Kidney (tissue), 14 donors: Measurements from ENCODE around the gene TSHZ2. TPM values are rescaled to one million over a fixed set of nuclear protein-coding genes. Genes with fewer than 3 reads are reported as not detected.

Source experiments
- DNase-seq, 5 donors: peaks; one replicate each; pipeline ENCODE4 v3.0.0-alpha.2; 2013 to 2020
- FAIRE-seq: peaks from 2 replicates; lab custom pipeline; 2012; peaks lifted over from hg19 to GRCh38; lab: Jason Lieb, UNC
- H3K27ac ChIP-seq, 2 donors: one replicate each; pipeline ENCODE4 v1.7.0; 2013; ENCODE audit warnings: low read depth in 2 of 2, low read length in 2 of 2, inconsistent platforms in 1 of 2
- H3K27me3 ChIP-seq: one replicate; pipeline ENCODE4 v1.7.1; 2013; ENCODE audit warnings: low read length, inconsistent platforms; ENCODE audit not compliant: control insufficient read depth, insufficient read depth
- H3K36me3 ChIP-seq, 3 donors: one replicate each; pipeline versions ENCODE4 v1.7.0 to v1.7.1; 2013; ENCODE audit warnings: low read length in 3 of 3, control low read depth in 1 of 3, inconsistent platforms in 1 of 3; ENCODE audit not compliant: insufficient read depth in 3 of 3, control insufficient read depth in 2 of 3
- H3K4me1 ChIP-seq, 3 donors: one replicate each; pipeline versions ENCODE4 v1.7.0 to v1.7.1; 2013; ENCODE audit warnings: low read length in 3 of 3, inconsistent platforms in 1 of 3, low read depth in 1 of 3; ENCODE audit not compliant: control insufficient read depth in 2 of 3, insufficient read depth in 2 of 3
- H3K4me3 ChIP-seq, 3 donors: one replicate each; pipeline versions ENCODE4 v1.7.0 to v1.8.1; 2013; ENCODE audit warnings: low read length in 3 of 3, control low read depth in 1 of 3, inconsistent platforms in 1 of 3
- H3K9ac ChIP-seq, 3 donors: one replicate each; pipeline versions ENCODE4 v1.7.0 to v1.7.1; 2013; ENCODE audit warnings: low read length in 3 of 3, control low read depth in 1 of 3, inconsistent platforms in 1 of 3
- H3K9me3 ChIP-seq, 3 donors: one replicate each; pipeline versions ENCODE4 v1.7.0 to v1.7.1; 2013; ENCODE audit warnings: low read length in 3 of 3, control low read depth in 1 of 3, inconsistent platforms in 1 of 3; ENCODE audit not compliant: control insufficient read depth in 2 of 3, insufficient read depth in 1 of 3
- intact Hi-C: fragments of 100-400 bp; cut with DNase I; formaldehyde crosslinking; loops from one replicate; pipeline ENCODE4 v1.11.1; 2022
- polyA plus RNA-seq: library from polyadenylated mRNA; stranded (reverse); fragments of 350-450 nt; fragmentation: Illumina TruSeq; extraction: RNeasy Lipid Tissue Mini Kit (QIAGEN cat#74804); gene quantifications from one replicate; pipeline ENCODE4 v1.2.3, GENCODE V29; 2014; ENCODE audit warnings: low read depth, low replicate concordance; ENCODE audit not compliant: insufficient read depth
- total RNA-seq: library from RNA; stranded (reverse); fragmentation: NEBNext Ultra II Directional; extraction: Animal tissue kit (Norgen Biotek cat#: 25700); gene quantifications from one replicate; pipeline ENCODE4 v1.2.1, GENCODE V29; 2021
- TF ChIP-seq, protein P1 (sequence below): IDR thresholded peaks from 3 replicates; pipeline ENCODE4 v1.5.1; 2012; ENCODE audit warnings: mild to moderate bottlenecking, moderate library complexity, borderline replicate concordance; ENCODE audit not compliant: insufficient read depth; ENCODE audit errors: extremely low read depth
- donor health status: control.
- donor health status: control.
- donor health status: control.
- donor health status: control.
- donor health status: control.
- donor health status: DM: yes; HTN: yes; CAD: no.
- donor health status: Normal renal cell carcinoma (clear cell type).

Gene TSHZ2
- total and polyA plus RNA-seq, 2 donors from 2014 or later, result 0.86 to 15.5 TPM

DNA sequence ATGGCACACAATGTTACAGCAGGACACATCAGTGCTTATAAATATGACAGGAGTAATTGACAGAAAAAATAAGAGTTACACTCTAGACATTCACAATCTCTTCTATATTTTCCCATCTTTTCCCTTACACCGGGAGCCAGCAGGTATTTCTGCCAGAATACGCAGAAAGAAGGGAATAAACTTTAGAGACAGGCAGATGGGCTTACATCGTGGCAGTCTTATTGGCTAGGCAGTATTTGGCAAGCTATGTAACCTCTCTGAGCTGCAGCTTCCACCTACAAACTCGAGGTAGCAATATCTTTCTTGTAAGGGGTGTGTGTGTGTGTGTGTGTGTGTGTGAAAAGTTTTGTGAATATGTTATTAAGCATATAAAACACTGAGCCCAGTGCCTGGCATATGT lies 33.0 kb upstream of the TSHZ2 start:
- H3K27me3 ChIP-seq, result no peaks in the 10 kb centered on the region
- FAIRE-seq, result no peak
- no peaks in the 10 kb centered on the region for H3K4me1 ChIP-seq
- TF ChIP-seq, protein P1, sequence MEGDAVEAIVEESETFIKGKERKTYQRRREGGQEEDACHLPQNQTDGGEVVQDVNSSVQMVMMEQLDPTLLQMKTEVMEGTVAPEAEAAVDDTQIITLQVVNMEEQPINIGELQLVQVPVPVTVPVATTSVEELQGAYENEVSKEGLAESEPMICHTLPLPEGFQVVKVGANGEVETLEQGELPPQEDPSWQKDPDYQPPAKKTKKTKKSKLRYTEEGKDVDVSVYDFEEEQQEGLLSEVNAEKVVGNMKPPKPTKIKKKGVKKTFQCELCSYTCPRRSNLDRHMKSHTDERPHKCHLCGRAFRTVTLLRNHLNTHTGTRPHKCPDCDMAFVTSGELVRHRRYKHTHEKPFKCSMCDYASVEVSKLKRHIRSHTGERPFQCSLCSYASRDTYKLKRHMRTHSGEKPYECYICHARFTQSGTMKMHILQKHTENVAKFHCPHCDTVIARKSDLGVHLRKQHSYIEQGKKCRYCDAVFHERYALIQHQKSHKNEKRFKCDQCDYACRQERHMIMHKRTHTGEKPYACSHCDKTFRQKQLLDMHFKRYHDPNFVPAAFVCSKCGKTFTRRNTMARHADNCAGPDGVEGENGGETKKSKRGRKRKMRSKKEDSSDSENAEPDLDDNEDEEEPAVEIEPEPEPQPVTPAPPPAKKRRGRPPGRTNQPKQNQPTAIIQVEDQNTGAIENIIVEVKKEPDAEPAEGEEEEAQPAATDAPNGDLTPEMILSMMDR, result no peak
- no peak overlapping the region for H3K27ac ChIP-seq
- H3K9ac ChIP-seq, result no peak overlapping the region
- H3K9me3 ChIP-seq, result no peaks in the 10 kb centered on the region
- intact Hi-C loops, result no loop called here
- no peak overlapping the region for H3K4me3 ChIP-seq
- H3K36me3 ChIP-seq, result no peaks in the 10 kb centered on the region
- DNase-seq, result no peak

DNA sequence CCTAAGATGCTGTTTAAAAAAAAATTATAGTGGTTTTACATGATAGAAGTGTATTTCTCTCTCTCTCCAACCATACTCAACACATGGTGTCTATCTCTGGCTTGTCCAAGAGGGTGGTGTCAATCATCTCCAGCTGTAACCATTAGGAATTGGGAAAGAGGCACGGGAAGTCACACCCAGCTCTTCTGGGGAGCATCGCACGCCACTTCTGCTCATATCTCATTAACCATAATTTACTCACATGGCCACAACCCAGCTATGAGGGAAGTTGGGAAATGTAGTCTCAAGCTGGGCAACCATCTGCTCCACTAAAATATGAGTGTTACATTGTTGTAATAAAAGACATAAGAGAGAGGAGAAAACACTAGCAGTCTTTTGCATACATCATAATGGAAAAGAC lies 30.4 kb upstream of the TSHZ2 start:
- Histone ChIP-seq H3K27me3 (no peaks in the 10 kb centered on the region), H3K36me3 (no peaks in the 10 kb centered on the region), H3K4me1 (no peaks in the 10 kb centered on the region), H3K27ac (no peak overlapping the region), H3K4me3 (no peak overlapping the region), H3K9ac (no peak overlapping the region), H3K9me3 (no peaks in the 10 kb centered on the region)
- TF ChIP-seq, protein P1, result no peak
- FAIRE-seq, result no peak
- DNase-seq, result no peak
- intact Hi-C loops, result no loop called here

DNA sequence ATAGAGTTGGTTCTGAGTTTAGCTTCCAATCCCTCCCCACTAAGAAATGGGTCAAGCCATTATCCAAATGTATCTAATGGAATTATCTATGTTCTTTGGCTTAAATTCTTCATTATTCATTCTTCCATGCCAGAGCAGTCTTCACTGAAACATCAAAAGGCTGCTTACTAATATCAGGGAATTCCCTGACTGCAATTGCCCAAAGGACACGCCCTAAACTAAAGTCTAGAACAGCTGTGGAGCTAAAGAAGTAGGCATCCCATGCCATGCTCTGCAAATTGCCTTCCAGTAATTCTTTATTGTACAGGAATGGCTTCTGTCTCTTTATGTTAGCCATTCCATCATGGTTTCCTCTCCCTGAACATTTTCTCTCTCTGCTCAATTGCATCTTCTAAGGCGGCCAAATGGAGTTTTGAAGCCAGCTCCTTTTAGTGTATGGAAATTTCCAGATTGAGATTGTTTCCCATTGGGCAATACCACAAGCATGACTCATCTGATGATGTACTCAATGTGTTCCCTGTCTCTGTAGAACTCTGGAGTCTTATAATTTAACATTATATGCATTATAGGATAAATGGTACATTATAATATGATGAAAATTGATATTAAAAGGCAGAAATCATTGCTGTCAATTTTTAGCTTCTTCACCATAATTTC lies 28.8 kb upstream of the TSHZ2 start:
- Histone ChIP-seq H3K36me3 (no peaks in the 10 kb centered on the region), H3K9ac (no peak overlapping the region), H3K4me3 (no peak overlapping the region), H3K27me3 (no peaks in the 10 kb centered on the region), H3K27ac (no peak overlapping the region), H3K9me3 (no peaks in the 10 kb centered on the region), H3K4me1 (no peaks in the 10 kb centered on the region)
- DNase-seq (no peak), FAIRE-seq (no peak)
- intact Hi-C loops, result no loop called here
- TF ChIP-seq, protein P1, result no peak

DNA sequence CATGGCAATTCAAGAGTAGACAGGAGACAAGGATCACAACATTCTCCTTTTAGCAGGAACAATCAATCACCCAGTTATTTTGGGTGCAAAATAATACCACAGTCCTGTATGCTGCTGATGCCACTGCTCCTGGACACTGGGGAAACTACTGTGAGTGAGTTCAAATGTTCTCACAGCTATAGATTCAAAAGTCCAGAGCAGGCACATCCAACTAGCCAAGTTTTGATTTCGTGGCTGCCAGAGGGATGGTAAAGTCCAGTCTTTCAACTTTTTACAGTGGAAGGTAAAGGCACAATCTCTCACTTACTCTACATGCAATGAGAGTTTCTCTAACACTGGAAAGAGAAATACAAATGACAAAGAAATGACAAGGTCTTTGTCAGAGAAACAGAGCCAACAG lies 26.9 kb upstream of the TSHZ2 start:
- no peak for FAIRE-seq
- no peak overlapping the region for H3K4me3 ChIP-seq
- intact Hi-C loops, result no loop called here
- no peak overlapping the region for H3K9ac ChIP-seq
- TF ChIP-seq, protein P1, result no peak
- no peaks in the 10 kb centered on the region for H3K36me3 ChIP-seq
- H3K4me1 ChIP-seq, result no peaks in the 10 kb centered on the region
- DNase-seq, result no peak
- no peak overlapping the region for H3K27ac ChIP-seq
- no peaks in the 10 kb centered on the region for H3K27me3 ChIP-seq
- no peaks in the 10 kb centered on the region for H3K9me3 ChIP-seq
